Measurements from ENCODE around the gene SLAMF6.
"Not testable (repeated sequence)": the region's sequence is repeated elsewhere in the genome, so short reads cannot be mapped to it uniquely, and the experiment has no call there.

DNA sequence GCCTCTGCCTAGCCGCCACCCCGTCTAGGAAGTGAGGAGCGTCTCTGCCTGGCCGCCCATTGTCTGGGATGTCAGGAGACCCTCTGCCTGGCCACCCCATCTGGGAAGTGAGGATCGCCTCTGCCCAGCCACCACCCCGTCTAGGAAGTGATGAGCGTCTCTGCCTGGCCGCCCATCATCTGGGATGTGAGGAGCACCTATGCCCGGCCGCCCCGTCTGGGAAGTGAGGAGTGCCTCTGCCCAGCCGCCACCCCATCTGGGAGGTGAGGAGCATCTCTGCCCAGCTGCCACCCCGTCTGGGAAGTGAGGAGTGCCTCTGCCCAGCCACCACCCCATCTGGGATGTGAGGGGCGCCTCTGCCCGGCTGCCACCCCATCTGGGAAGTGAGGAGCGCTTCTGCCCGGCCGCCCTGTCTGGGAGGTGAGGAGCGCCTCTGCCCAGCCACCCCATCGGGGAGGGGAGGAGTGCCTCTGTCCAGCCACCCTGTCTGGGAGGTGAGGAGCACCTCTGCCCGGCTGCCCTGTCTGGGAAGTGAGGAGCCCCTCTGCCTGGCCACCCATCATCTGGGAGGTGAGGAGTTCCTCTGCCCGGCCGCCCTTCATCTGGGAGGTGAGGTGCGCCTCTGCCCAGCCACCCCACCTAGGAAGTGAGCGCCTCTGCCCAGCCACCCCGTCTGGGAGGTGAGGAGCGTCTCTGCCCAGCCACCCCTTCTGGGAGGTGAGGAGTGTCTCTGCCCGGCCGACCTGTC is 8.9 kb upstream of the SLAMF6 start:
- TF ChIP-seq EP300 (IDR thresholded peaks at IDR 0.05) = not testable (repeated sequence)
- TF ChIP-seq, protein P1, sequence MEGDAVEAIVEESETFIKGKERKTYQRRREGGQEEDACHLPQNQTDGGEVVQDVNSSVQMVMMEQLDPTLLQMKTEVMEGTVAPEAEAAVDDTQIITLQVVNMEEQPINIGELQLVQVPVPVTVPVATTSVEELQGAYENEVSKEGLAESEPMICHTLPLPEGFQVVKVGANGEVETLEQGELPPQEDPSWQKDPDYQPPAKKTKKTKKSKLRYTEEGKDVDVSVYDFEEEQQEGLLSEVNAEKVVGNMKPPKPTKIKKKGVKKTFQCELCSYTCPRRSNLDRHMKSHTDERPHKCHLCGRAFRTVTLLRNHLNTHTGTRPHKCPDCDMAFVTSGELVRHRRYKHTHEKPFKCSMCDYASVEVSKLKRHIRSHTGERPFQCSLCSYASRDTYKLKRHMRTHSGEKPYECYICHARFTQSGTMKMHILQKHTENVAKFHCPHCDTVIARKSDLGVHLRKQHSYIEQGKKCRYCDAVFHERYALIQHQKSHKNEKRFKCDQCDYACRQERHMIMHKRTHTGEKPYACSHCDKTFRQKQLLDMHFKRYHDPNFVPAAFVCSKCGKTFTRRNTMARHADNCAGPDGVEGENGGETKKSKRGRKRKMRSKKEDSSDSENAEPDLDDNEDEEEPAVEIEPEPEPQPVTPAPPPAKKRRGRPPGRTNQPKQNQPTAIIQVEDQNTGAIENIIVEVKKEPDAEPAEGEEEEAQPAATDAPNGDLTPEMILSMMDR (IDR thresholded peaks at IDR 0.05) = not testable (repeated sequence)
